Fibroblast of villous mesenchyme (primary cell): ENCODE results near the gene LPAR5. TPM values are rescaled to one million over a fixed set of nuclear protein-coding genes. Genes with fewer than 3 reads are reported as not detected.

ENCODE experiments used
- DNase-seq: peaks from one replicate; pipeline ENCODE4 v3.0.0-alpha.2; 2010; ENCODE audit warnings: low read depth
- H3K4me3 ChIP-seq: 2 replicates; pipeline ENCODE4 v1.5.1; 2011; ENCODE audit warnings: low read depth, mild to moderate bottlenecking, low read length
- CTCF ChIP-seq: IDR thresholded peaks from 2 replicates; pipeline ENCODE4 v1.5.1; 2012; ENCODE audit warnings: low read depth, mild to moderate bottlenecking, low read length; ENCODE audit not compliant: insufficient read depth
- total RNA-seq: library from RNA; depleted of rRNA; stranded (reverse); fragments of >200 nt; gene quantifications from 2 replicates; pipeline ENCODE4 v1.2.3, GENCODE V29; 2012

The LPAR5 gene
- total RNA-seq, 1 donor = not detected

- no peak for TF ChIP-seq CTCF
- no peak for DNase-seq
- no peak overlapping the region for H3K4me3 ChIP-seq
These were observed 27.0 kb downstream of the LPAR5 start for GRCh38 chr12:6608592-6609281.

GRCh38 chr12:6607751-6608591 is 27.8 kb downstream of the LPAR5 start:
- no peak for TF ChIP-seq CTCF
- DNase-seq = no peak
- H3K4me3 ChIP-seq = no peak overlapping the region

GRCh38 chr12:6606331-6607131 is 29.2 kb downstream of the LPAR5 start:
- no peak for TF ChIP-seq CTCF
- peak overlapping the region; percentile 95 for H3K4me3 ChIP-seq
- DNase-seq = peak; percentile 51

GRCh38 chr12:6605421-6606330 is 30.1 kb downstream of the LPAR5 start:
- TF ChIP-seq CTCF = no peak
- H3K4me3 ChIP-seq = peak overlapping the region; percentile 95
- peak; percentile 23 for DNase-seq

GRCh38 chr12:6604259-6605029 is 31.3 kb downstream of the LPAR5 start:
- peak overlapping the region; percentile 95 for H3K4me3 ChIP-seq
- no peak for TF ChIP-seq CTCF
- DNase-seq = peak; percentile 50
